GM18511 (cell line): ENCODE results near the gene ORC6.
A peak's percentile ranks its signal among the peaks of the same experiment; 100 is the strongest.

ENCODE experiments used
- ATAC-seq: cut with Tn5 transposase; IDR thresholded peaks from one replicate; pipeline ENCODE4 v1.9.1; 2021; ENCODE audit warnings: mild to moderate bottlenecking, moderate library complexity; ENCODE audit not compliant: unreplicated experiment

Gene ORC6

GRCh38 chr16:46730801-46731690, 41.6 kb downstream of the ORC6 start:
- no peak for ATAC-seq

- no peak for ATAC-seq
Observed at GRCh38 chr16:46731691-46732555, 42.5 kb downstream of the ORC6 start.

- ATAC-seq = no peak
Observed at GRCh38 chr16:46732561-46732960, 43.1 kb downstream of the ORC6 start.

GRCh38 chr16:46733319-46733830, 43.9 kb downstream of the ORC6 start:
- ATAC-seq = no peak

- no peak for ATAC-seq
Observed at GRCh38 chr16:46736695-46737094, 47.2 kb downstream of the ORC6 start.

- no peak for ATAC-seq
Observed at GRCh38 chr16:46737621-46738214, 48.3 kb downstream of the ORC6 start.

- no peak for ATAC-seq
Observed at GRCh38 chr16:46739934-46740333, 50.5 kb downstream of the ORC6 start.

- peak; percentile 70 for ATAC-seq
Observed at GRCh38 chr16:46743232-46743719, 53.8 kb downstream of the ORC6 start.

- no peak for ATAC-seq
Observed at GRCh38 chr16:46745617-46746016, 56.2 kb downstream of the ORC6 start.

GRCh38 chr16:46746821-46747776, 57.6 kb downstream of the ORC6 start:
- ATAC-seq = no peak
